Stomach smooth muscle (tissue), 2 donors: ENCODE results near the gene UBE2E1.

Experiments used
- H3K27ac ChIP-seq: one replicate; pipeline ENCODE4 v1.7.0; 2013; ENCODE audit warnings: mild to moderate bottlenecking, low read length, inconsistent platforms
- H3K27me3 ChIP-seq, 2 donors: one replicate each; pipeline ENCODE4 v1.7.0; 2013; ENCODE audit warnings: low read length in 2 of 2; ENCODE audit not compliant: insufficient read depth in 2 of 2, control insufficient read depth in 1 of 2
- H3K36me3 ChIP-seq, 2 donors: one replicate each; pipeline ENCODE4 v1.7.0; 2013; ENCODE audit warnings: low read length in 2 of 2; ENCODE audit not compliant: control insufficient read depth in 2 of 2, insufficient read depth in 2 of 2
- H3K4me1 ChIP-seq: one replicate; pipeline ENCODE4 v1.7.0; 2013; ENCODE audit warnings: low read length; ENCODE audit not compliant: control insufficient read depth, insufficient read depth
- H3K4me3 ChIP-seq, 2 donors: one replicate each; pipeline ENCODE4 v1.7.0; 2013; ENCODE audit warnings: low read length in 2 of 2
- H3K9ac ChIP-seq, 2 donors: one replicate each; pipeline ENCODE4 v1.7.0; 2013; ENCODE audit warnings: low read length in 2 of 2, mild to moderate bottlenecking in 1 of 2
- H3K9me3 ChIP-seq, 2 donors: one replicate each; pipeline ENCODE4 v1.7.0; 2013; ENCODE audit warnings: low read length in 2 of 2; ENCODE audit not compliant: control insufficient read depth in 2 of 2
- donor health status: healthy.
- donor health status: Pancreatic carcinoma.

Gene UBE2E1

DNA sequence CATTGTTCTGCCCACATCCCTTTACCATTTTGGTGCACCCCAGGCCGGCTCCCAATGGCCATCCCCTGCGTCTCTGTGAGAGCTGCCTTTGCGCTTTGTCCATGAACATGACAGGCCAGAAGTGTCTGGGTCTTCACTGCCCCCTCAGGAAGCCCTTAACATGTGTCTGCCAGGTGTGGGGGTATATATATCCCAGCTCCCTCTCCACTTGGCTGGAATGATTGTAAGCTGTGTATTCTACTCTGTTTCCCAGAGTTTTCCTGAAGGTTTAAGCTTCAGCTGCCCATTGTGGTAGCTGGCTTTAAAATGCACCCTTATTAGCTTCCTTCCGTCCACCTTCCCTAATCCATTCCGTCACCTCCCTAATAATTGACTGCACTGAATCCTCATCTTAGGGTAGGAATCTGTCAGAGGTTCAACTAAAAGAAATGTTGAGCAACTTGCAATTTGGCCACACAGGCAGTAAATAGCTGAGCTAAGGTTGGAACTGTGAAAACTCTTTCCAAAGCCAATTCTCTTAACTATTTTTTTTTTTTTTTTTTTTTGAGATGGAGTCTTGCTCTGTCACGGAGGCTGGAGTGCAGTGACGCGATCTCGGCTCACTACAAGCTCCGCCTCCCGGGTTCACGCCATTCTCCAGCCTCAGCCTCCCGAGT, 30.4 kb upstream of the UBE2E1 start:
- H3K9ac ChIP-seq, result no peak overlapping the region
- no peaks in the 10 kb centered on the region for H3K4me1 ChIP-seq
- no peaks in the 10 kb centered on the region for H3K36me3 ChIP-seq
- no peaks in the 10 kb centered on the region for H3K27me3 ChIP-seq
- no peak overlapping the region for H3K27ac ChIP-seq
- no peaks in the 10 kb centered on the region for H3K9me3 ChIP-seq
- no peak overlapping the region for H3K4me3 ChIP-seq

GRCh38 chr3:23776352-23776891, 29.3 kb upstream of the UBE2E1 start:
- no peaks in the 10 kb centered on the region for H3K4me1 ChIP-seq
- no peaks in the 10 kb centered on the region for H3K36me3 ChIP-seq
- H3K9me3 ChIP-seq, result no peaks in the 10 kb centered on the region
- H3K4me3 ChIP-seq, result no peak overlapping the region
- no peaks in the 10 kb centered on the region for H3K27me3 ChIP-seq
- no peak overlapping the region for H3K9ac ChIP-seq
- H3K27ac ChIP-seq, result no peak overlapping the region

DNA sequence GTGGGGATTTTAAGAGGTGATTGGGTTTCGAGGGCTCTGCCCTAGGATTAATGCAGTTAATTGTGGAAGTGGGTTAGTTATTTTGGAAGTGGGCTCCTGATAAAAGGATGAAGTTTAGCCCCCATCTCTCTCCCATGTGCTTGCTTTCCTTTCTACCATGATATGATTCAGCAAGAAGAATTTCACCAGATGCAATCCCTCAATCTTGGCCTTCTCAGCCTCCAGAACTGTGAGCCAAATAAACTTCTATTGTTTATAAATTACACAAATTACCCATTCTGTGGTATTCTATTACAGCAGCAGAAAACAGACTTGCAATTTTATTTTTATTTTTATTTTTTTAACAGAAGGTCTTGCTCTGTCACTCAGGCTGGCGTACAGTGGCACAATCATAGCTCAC, 27.3 kb upstream of the UBE2E1 start:
- no peaks in the 10 kb centered on the region for H3K27me3 ChIP-seq
- H3K9ac ChIP-seq, result no peak overlapping the region
- no peaks in the 10 kb centered on the region for H3K9me3 ChIP-seq
- no peak overlapping the region for H3K27ac ChIP-seq
- no peaks in the 10 kb centered on the region for H3K4me1 ChIP-seq
- no peaks in the 10 kb centered on the region for H3K36me3 ChIP-seq
- no peak overlapping the region for H3K4me3 ChIP-seq

DNA sequence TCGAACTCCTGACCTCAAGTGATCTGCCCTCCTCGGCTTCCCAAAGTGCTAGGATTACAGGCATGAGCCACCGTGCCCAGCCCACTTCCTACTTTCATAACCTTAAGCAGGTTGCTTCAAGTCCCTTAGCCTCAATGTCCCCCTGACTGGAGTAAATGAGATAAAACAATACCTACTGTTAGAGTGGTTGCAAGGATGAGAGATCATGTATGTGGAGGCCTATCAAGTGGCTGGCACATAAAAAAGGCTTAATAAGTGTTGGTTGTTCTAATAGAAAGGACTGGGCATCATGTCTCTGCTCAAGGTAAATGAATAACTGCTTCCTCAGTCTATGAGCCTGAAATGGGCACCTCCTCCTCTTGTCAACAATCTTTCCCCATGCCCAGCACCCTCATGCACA, 25.9 kb upstream of the UBE2E1 start:
- no peak overlapping the region for H3K27ac ChIP-seq
- no peaks in the 10 kb centered on the region for H3K27me3 ChIP-seq
- H3K4me3 ChIP-seq, result no peak overlapping the region
- H3K36me3 ChIP-seq, result no peaks in the 10 kb centered on the region
- no peak overlapping the region for H3K9ac ChIP-seq
- no peaks in the 10 kb centered on the region for H3K4me1 ChIP-seq
- H3K9me3 ChIP-seq, result no peaks in the 10 kb centered on the region

GRCh38 chr3:23781051-23781450, 24.7 kb upstream of the UBE2E1 start:
- no peaks in the 10 kb centered on the region for H3K27me3 ChIP-seq
- no peak overlapping the region for H3K27ac ChIP-seq
- H3K4me3 ChIP-seq, result no peak overlapping the region
- H3K36me3 ChIP-seq, result no peaks in the 10 kb centered on the region
- H3K9ac ChIP-seq, result no peak overlapping the region
- H3K9me3 ChIP-seq, result no peaks in the 10 kb centered on the region
- H3K4me1 ChIP-seq, result no peaks in the 10 kb centered on the region

DNA sequence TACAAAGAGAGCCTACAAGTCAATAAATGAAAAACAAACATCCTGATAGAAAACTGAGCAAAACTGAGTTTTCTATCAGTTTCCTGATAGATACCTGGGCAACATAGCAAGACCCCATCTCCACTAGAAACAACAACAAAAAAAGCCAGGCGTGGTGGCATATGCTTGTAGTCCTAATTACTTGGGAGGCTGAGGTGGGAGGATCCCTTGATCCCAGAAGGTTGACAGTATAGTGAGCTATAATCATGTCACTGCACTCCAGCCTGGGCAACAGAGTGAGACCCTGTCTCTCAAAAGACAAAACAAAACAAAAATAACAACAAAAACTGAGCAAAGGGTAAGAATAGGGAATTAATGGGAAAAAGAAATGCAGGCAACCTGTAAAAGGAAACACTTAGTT, 23.9 kb upstream of the UBE2E1 start:
- H3K36me3 ChIP-seq, result no peaks in the 10 kb centered on the region
- H3K9me3 ChIP-seq, result no peaks in the 10 kb centered on the region
- no peak overlapping the region for H3K27ac ChIP-seq
- no peak overlapping the region for H3K4me3 ChIP-seq
- no peak overlapping the region for H3K9ac ChIP-seq
- no peaks in the 10 kb centered on the region for H3K4me1 ChIP-seq
- no peaks in the 10 kb centered on the region for H3K27me3 ChIP-seq

- H3K27me3 ChIP-seq, result no peaks in the 10 kb centered on the region
These were observed 20.6 kb upstream of the UBE2E1 start for GRCh38 chr3:23785097-23785645.

DNA sequence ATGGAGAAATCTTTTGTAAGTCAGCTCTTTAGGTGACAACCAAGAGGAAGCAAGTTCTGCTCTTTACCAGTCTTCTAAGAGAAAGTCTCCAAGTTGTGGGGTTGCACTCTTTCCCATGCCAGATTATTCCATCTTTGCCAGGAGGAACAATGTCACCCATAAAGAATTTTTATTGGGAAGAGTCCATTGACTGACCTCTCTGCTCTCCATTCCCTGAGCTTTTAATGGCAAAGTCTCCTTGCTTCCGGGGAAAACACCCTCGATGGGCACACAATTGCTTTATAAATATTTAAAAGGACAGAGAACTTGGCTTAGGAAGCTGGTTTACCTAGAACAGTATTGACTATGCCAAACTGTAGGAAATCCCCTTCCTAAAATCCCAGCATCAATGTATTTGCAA, 19.9 kb upstream of the UBE2E1 start:
- Histone ChIP-seq H3K9me3 (no peaks in the 10 kb centered on the region), H3K4me1 (no peaks in the 10 kb centered on the region), H3K27me3 (no peaks in the 10 kb centered on the region), H3K27ac (no peak overlapping the region), H3K36me3 (no peaks in the 10 kb centered on the region), H3K9ac (no peak overlapping the region), H3K4me3 (no peak overlapping the region)

More at GRCh38 chr3:23785097-23785645, 20.6 kb upstream of the UBE2E1 start:
- Histone ChIP-seq H3K4me1 (no peaks in the 10 kb centered on the region), H3K4me3 (no peak overlapping the region), H3K27ac (no peak overlapping the region), H3K36me3 (no peaks in the 10 kb centered on the region), H3K9ac (no peak overlapping the region), H3K9me3 (no peaks in the 10 kb centered on the region)

- Histone ChIP-seq H3K9me3 (no peaks in the 10 kb centered on the region), H3K4me3 (no peak overlapping the region), H3K9ac (no peak overlapping the region), H3K27ac (no peak overlapping the region), H3K36me3 (no peaks in the 10 kb centered on the region), H3K4me1 (no peaks in the 10 kb centered on the region), H3K27me3 (no peaks in the 10 kb centered on the region)
These were observed 14.1 kb upstream of the UBE2E1 start for GRCh38 chr3:23791678-23792077.

- Histone ChIP-seq H3K4me3 (no peak overlapping the region), H3K27ac (no peak overlapping the region), H3K27me3 (no peaks in the 10 kb centered on the region), H3K9me3 (no peaks in the 10 kb centered on the region), H3K4me1 (no peaks in the 10 kb centered on the region), H3K9ac (no peak overlapping the region), H3K36me3 (no peaks in the 10 kb centered on the region)
These were observed 12.1 kb upstream of the UBE2E1 start for GRCh38 chr3:23793528-23794134.

- no peak overlapping the region for H3K4me3 ChIP-seq
These were observed 10.7 kb upstream of the UBE2E1 start for GRCh38 chr3:23795096-23795495.

More at GRCh38 chr3:23795096-23795495, 10.7 kb upstream of the UBE2E1 start:
- H3K27ac ChIP-seq, result no peak overlapping the region
- H3K9me3 ChIP-seq, result no peaks in the 10 kb centered on the region
- H3K4me1 ChIP-seq, result no peaks in the 10 kb centered on the region
- H3K36me3 ChIP-seq, result no peaks in the 10 kb centered on the region
- no peak overlapping the region for H3K9ac ChIP-seq
- H3K27me3 ChIP-seq, result no peaks in the 10 kb centered on the region
